HG03469 (cell line): ENCODE data around the gene PRKAA1.
A peak's percentile ranks its signal among the peaks of the same experiment; 100 is the strongest.

Experiments used
- ATAC-seq: cut with Tn5 transposase; IDR thresholded peaks from one replicate; pipeline ENCODE4 v1.9.1; 2021; ENCODE audit warnings: mild to moderate bottlenecking, moderate library complexity, moderate number of reproducible peaks; ENCODE audit not compliant: unreplicated experiment

PRKAA1 gene

GRCh38 chr5:40781843-40782409 lies 16.2 kb downstream of the PRKAA1 start:
- ATAC-seq, result no peak

GRCh38 chr5:40780858-40781257 lies 17.3 kb downstream of the PRKAA1 start:
- no peak for ATAC-seq

- no peak for ATAC-seq
These were observed 18.0 kb downstream of the PRKAA1 start for GRCh38 chr5:40780199-40780598.

GRCh38 chr5:40779561-40779960 lies 18.6 kb downstream of the PRKAA1 start:
- ATAC-seq, result no peak

- no peak for ATAC-seq
These were observed 20.0 kb downstream of the PRKAA1 start for GRCh38 chr5:40778133-40778532.

GRCh38 chr5:40776658-40776977 lies 21.6 kb downstream of the PRKAA1 start:
- ATAC-seq, result no peak

- no peak for ATAC-seq
These were observed 22.1 kb downstream of the PRKAA1 start for GRCh38 chr5:40775846-40776657.

GRCh38 chr5:40775085-40775845 lies 22.9 kb downstream of the PRKAA1 start:
- no peak for ATAC-seq

- no peak for ATAC-seq
These were observed 23.6 kb downstream of the PRKAA1 start for GRCh38 chr5:40774623-40775022.

- no peak for ATAC-seq
These were observed 27.4 kb downstream of the PRKAA1 start for GRCh38 chr5:40770764-40771163.

GRCh38 chr5:40762705-40763104 lies 35.5 kb downstream of the PRKAA1 start:
- ATAC-seq, result no peak

- no peak for ATAC-seq
These were observed 40.8 kb downstream of the PRKAA1 start for GRCh38 chr5:40757400-40757799.

- peak; percentile 86 for ATAC-seq
These were observed 42.5 kb downstream of the PRKAA1 start, which contains the start of gene TTC33 for GRCh38 chr5:40755407-40756365. TSS of gene TTC33 (minus strand) at chr5:40755961. CDS start at chr5:40747018, 8,943 bp downstream.

- peak; percentile 69 for ATAC-seq
These were observed 43.1 kb downstream of the PRKAA1 start for GRCh38 chr5:40755093-40755406.

GRCh38 chr5:40754381-40755092 lies 43.6 kb downstream of the PRKAA1 start:
- ATAC-seq, result peak; percentile 15

GRCh38 chr5:40746703-40747102 lies 51.5 kb downstream of the PRKAA1 start:
- no peak for ATAC-seq

- ATAC-seq, result no peak
These were observed 54.4 kb downstream of the PRKAA1 start for GRCh38 chr5:40743771-40744170.

- no peak for ATAC-seq
These were observed 59.7 kb downstream of the PRKAA1 start for GRCh38 chr5:40738502-40738901.

- peak; percentile 65 for ATAC-seq
These were observed 61.9 kb downstream of the PRKAA1 start for GRCh38 chr5:40736103-40736875.
